GM23338 (cell line): Measurements from ENCODE around the gene LAMC2. TPM values are rescaled to one million over a fixed set of nuclear protein-coding genes. Genes with fewer than 3 reads are reported as not detected.
A peak's percentile ranks its signal among the peaks of the same experiment; 100 is the strongest.

Experiments
- ATAC-seq: fragments of 200-7000 bp; cut with Tn5 transposase; 3 replicates; pipeline ENCODE4 v1.9.1; 2020
- DNase-seq: peaks from one replicate; pipeline ENCODE4 v3.0.0-alpha.2; 2015; ENCODE audit warnings: low spot score
- H2AFZ ChIP-seq: fragments of 200-600 bp; sonication (generic); 2 replicates; pipeline ENCODE4 v1.8.0; 2016; ENCODE audit warnings: antibody characterized with exemption, mild to moderate bottlenecking, moderate library complexity
- H3F3A ChIP-seq: fragments of 200-600 bp; sonication (generic); replicated peaks from 2 replicates; pipeline ENCODE4 v1.8.0; 2017; ENCODE audit warnings: antibody characterized with exemption, mixed run types, low read depth
- H3K27ac ChIP-seq: fragments of 200-600 bp; sonication (generic); 2 replicates; pipeline ENCODE4 v1.6.1; 2016; ENCODE audit warnings: low read depth
- H3K27me3 ChIP-seq: fragments of 200-600 bp; sonication (generic); 2 replicates; pipeline ENCODE4 v1.8.0; 2016; ENCODE audit warnings: mild to moderate bottlenecking, mixed run types, moderate library complexity; ENCODE audit not compliant: insufficient read depth
- H3K36me3 ChIP-seq: fragments of 200-600 bp; sonication (generic); 2 replicates; pipeline ENCODE4 v1.8.0; 2016; ENCODE audit warnings: mild to moderate bottlenecking; ENCODE audit not compliant: insufficient read depth
- H3K4me1 ChIP-seq: fragments of 200-600 bp; sonication (generic); 2 replicates; pipeline ENCODE4 v1.8.0; 2016; ENCODE audit warnings: mild to moderate bottlenecking, moderate library complexity; ENCODE audit not compliant: insufficient read depth
- H3K4me2 ChIP-seq: fragments of 200-600 bp; sonication (generic); 2 replicates; pipeline ENCODE4 v1.7.1; 2017; ENCODE audit warnings: mixed run types
- H3K4me3 ChIP-seq: fragments of 200-600 bp; sonication (generic); 2 replicates; pipeline ENCODE4 v1.6.1; 2016; ENCODE audit warnings: mixed run types
- H3K79me2 ChIP-seq: fragments of 200-600 bp; sonication (generic); replicated peaks from 2 replicates; pipeline ENCODE4 v1.8.0; 2017; ENCODE audit warnings: mild to moderate bottlenecking; ENCODE audit not compliant: insufficient read depth
- H3K9me2 ChIP-seq: fragments of 200-600 bp; sonication (generic); 2 replicates; pipeline ENCODE4 v1.8.0; 2017; ENCODE audit not compliant: insufficient read depth
- H4K20me1 ChIP-seq: fragments of 200-600 bp; sonication (generic); replicated peaks from 2 replicates; pipeline ENCODE4 v1.8.0; 2017; ENCODE audit warnings: mild to moderate bottlenecking; ENCODE audit not compliant: insufficient read depth
- H3K27ac Mint-ChIP-seq: 2 replicates; pipeline ENCODE4 v1.8.0; 2020; ENCODE audit warnings: inconsistent platforms, mild to moderate bottlenecking, moderate library complexity, mixed read lengths
- H3K27me3 Mint-ChIP-seq: 3 replicates; pipeline ENCODE4 v1.8.0; 2022; ENCODE audit warnings: low read depth, mild to moderate bottlenecking, moderate library complexity, mixed read lengths, inconsistent platforms; ENCODE audit not compliant: insufficient read depth, poor library complexity
- H3K36me3 Mint-ChIP-seq: 3 replicates; pipeline ENCODE4 v1.8.0; 2021; ENCODE audit warnings: low read depth, mild to moderate bottlenecking, inconsistent platforms, moderate library complexity, mixed read lengths
- H3K4me1 Mint-ChIP-seq: 3 replicates; pipeline ENCODE4 v1.8.0; 2020; ENCODE audit warnings: mild to moderate bottlenecking, inconsistent platforms, mixed read lengths
- H3K4me3 Mint-ChIP-seq: 3 replicates; pipeline ENCODE4 v1.8.0; 2021; ENCODE audit warnings: moderate library complexity, mild to moderate bottlenecking, inconsistent platforms, mixed read lengths
- H3K9me3 Mint-ChIP-seq: 3 replicates; pipeline ENCODE4 v1.8.0; 2020; ENCODE audit warnings: moderate library complexity, mild to moderate bottlenecking, inconsistent platforms, mixed read lengths
- CTCF ChIP-seq, 2 experiments: fragments of 200-600 bp in 1 of 2; sonication (generic) in 1 of 2; conservative IDR thresholded peaks; 2 replicates each; pipeline versions ENCODE4 v1.5.1 to v1.6.1; 2016 to 2017; ENCODE audit warnings: antibody characterized with exemption in 2 of 2, low read depth in 2 of 2, mild to moderate bottlenecking in 2 of 2, moderate library complexity in 1 of 2
- ZNF114 ChIP-seq: fragments of 250-450 bp; sonication (Bioruptor Pico); IDR thresholded peaks from 2 replicates; pipeline ENCODE4 v1.5.0; 2020; ENCODE audit warnings: mild to moderate bottlenecking, moderate library complexity
- ZNF331 ChIP-seq: fragments of 250-450 bp; sonication (Bioruptor Pico); IDR thresholded peaks from 2 replicates; pipeline ENCODE4 v1.5.0; 2020; ENCODE audit warnings: low read depth, mild to moderate bottlenecking, moderate library complexity
- ZNF462 ChIP-seq: fragments of 250-450 bp; sonication (Bioruptor Pico); IDR thresholded peaks from 2 replicates; pipeline ENCODE4 v1.5.0; 2020; ENCODE audit warnings: mild to moderate bottlenecking, moderate library complexity
- polyA plus RNA-seq: library from polyadenylated mRNA; unstranded; fragments of >200 nt; fragmentation: Nextera tagmentation; extraction: Ambion mirVana; gene quantifications from 2 replicates; pipeline ENCODE4 v1.2.1, GENCODE V29; 2016
- total RNA-seq: library from RNA; depleted of rRNA; stranded (reverse); fragments of >200 nt; shearing (Covaris generic); gene quantifications from 2 replicates; pipeline ENCODE4 v1.2.3, GENCODE V29; 2014

Gene LAMC2
- total and polyA plus RNA-seq, 2 experiments from 2014 or later: 4.3 to 19.5 TPM

- TF ChIP-seq CTCF (conservative IDR thresholded peaks at IDR 0.05; ENCODE audit: low read depth in 2 of 2) (no peak), ZNF462 (no peak)
Observed at GRCh38 chr1:183163316-183163715, 22.7 kb upstream of the LAMC2 start (continued).

GRCh38 chr1:183164340-183164739 is 21.7 kb upstream of the LAMC2 start:
- H3K27me3 ChIP-seq: no peaks in the 10 kb centered on the region
- Mint-ChIP-seq H3K27ac (no peak overlapping the region), H3K36me3 (no peaks in the 10 kb centered on the region), H3K4me3 (no peak overlapping the region), H3K27me3 (peaks cover 2% of the 10 kb centered on the region), H3K9me3 (no peaks in the 10 kb centered on the region), H3K4me1 (peaks cover 14% of the 10 kb centered on the region)
- H4K20me1 ChIP-seq: no peaks in the 10 kb centered on the region
- no peak overlapping the region for H3K4me3 ChIP-seq
- H3K27ac ChIP-seq: no peak overlapping the region
- H3K79me2 ChIP-seq: no peaks in the 10 kb centered on the region
- peak; percentile 78 for DNase-seq
- ATAC-seq: peak; percentile 93
- H2AFZ ChIP-seq: no peak overlapping the region
- H3K9me2 ChIP-seq: peaks cover 10% of the 10 kb centered on the region; the same call in 1 of the 2 replicates
- H3F3A ChIP-seq: no peaks in the 10 kb centered on the region
- no peak overlapping the region for H3K4me2 ChIP-seq
- TF ChIP-seq ZNF114 (CRISPR knock-in tag): no peak
- TF ChIP-seq ZNF462: 0 out of 2 replicates have a peak, but pooled peaks have one; percentile 20
- TF ChIP-seq ZNF331 (CRISPR knock-in tag): no peak
- H3K4me1 ChIP-seq: peaks cover 4% of the 10 kb centered on the region; the same call in 1 of the 2 replicates
- H3K36me3 ChIP-seq: no peaks in the 10 kb centered on the region
